Nephron progenitor cell (in vitro differentiated cells): Measurements from ENCODE around the gene PPP1CB.

Experiments used
- DNase-seq: peaks from one replicate; pipeline ENCODE4 v3.0.0; 2021
- H3K27ac Mint-ChIP-seq: 2 replicates; pipeline ENCODE4 v1.8.0; 2021; ENCODE audit warnings: mild to moderate bottlenecking, moderate library complexity, mixed read lengths
- H3K27me3 Mint-ChIP-seq: 2 replicates; pipeline ENCODE4 v1.8.0; 2021; ENCODE audit warnings: mild to moderate bottlenecking, low read depth, mixed read lengths; ENCODE audit not compliant: poor library complexity
- H3K36me3 Mint-ChIP-seq: 2 replicates; pipeline ENCODE4 v1.8.0; 2021; ENCODE audit warnings: low read depth, mixed read lengths
- H3K4me1 Mint-ChIP-seq: 2 replicates; pipeline ENCODE4 v1.8.0; 2021; ENCODE audit warnings: mixed read lengths
- H3K4me3 Mint-ChIP-seq: 2 replicates; pipeline ENCODE4 v1.8.0; 2021; ENCODE audit warnings: mild to moderate bottlenecking, moderate library complexity, mixed read lengths
- H3K9me3 Mint-ChIP-seq: 2 replicates; pipeline ENCODE4 v1.8.0; 2021; ENCODE audit warnings: mild to moderate bottlenecking, moderate library complexity, mixed read lengths
- CTCF ChIP-seq: fragments of 200-600 bp; sonication (generic); IDR thresholded peaks from 2 replicates; pipeline ENCODE4 v1.5.0; 2021; ENCODE audit warnings: antibody characterized with exemption

PPP1CB gene

DNA sequence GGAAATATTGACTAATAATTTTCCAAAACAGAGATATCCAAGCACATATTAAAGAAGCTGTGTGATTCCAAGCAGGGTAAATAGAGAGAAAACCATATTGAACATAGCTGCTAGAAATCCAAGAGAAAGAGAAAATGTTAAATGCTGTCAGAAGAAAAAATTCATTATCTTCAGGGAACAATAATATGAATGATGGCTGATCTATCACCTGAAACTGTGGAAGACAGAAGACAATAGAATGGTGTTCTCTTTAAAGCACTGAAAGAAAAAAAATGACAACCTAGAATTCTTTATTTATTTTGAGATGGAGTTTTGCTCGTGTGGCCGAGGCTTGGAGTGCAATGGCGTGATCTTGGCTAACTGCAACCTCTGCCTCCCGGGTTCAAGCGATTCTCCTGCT, 17.3 kb downstream of the PPP1CB start:
- Mint-ChIP-seq H3K36me3 (peaks cover 78% of the 10 kb centered on the region), H3K27me3 (no peaks in the 10 kb centered on the region), H3K27ac (no peak overlapping the region), H3K9me3 (peaks cover 58% of the 10 kb centered on the region), H3K4me1 (peaks cover 4% of the 10 kb centered on the region), H3K4me3 (no peak overlapping the region)
- DNase-seq: no peak
- no peak for TF ChIP-seq CTCF

- no peak for TF ChIP-seq CTCF
- Mint-ChIP-seq H3K36me3 (peaks cover 69% of the 10 kb centered on the region), H3K4me1 (peaks cover 11% of the 10 kb centered on the region), H3K9me3 (peaks cover 32% of the 10 kb centered on the region), H3K27me3 (no peaks in the 10 kb centered on the region), H3K4me3 (no peak overlapping the region), H3K27ac (no peak overlapping the region)
- DNase-seq: no peak
These were observed 20.7 kb downstream of the PPP1CB start for GRCh38 chr2:28772351-28772750.

GRCh38 chr2:28776471-28776870, 24.8 kb downstream of the PPP1CB start:
- Mint-ChIP-seq H3K9me3 (no peaks in the 10 kb centered on the region), H3K4me1 (peaks cover 12% of the 10 kb centered on the region), H3K4me3 (no peak overlapping the region), H3K36me3 (peaks cover 53% of the 10 kb centered on the region), H3K27ac (peak overlapping the region; percentile 92), H3K27me3 (no peaks in the 10 kb centered on the region)
- no peak for TF ChIP-seq CTCF
- DNase-seq: no peak

GRCh38 chr2:28778392-28778791, 26.8 kb downstream of the PPP1CB start:
- H3K27me3 Mint-ChIP-seq: no peaks in the 10 kb centered on the region
- peaks cover 12% of the 10 kb centered on the region for H3K4me1 Mint-ChIP-seq
- peaks cover 64% of the 10 kb centered on the region for H3K36me3 Mint-ChIP-seq
- H3K9me3 Mint-ChIP-seq: no peaks in the 10 kb centered on the region
- DNase-seq: no peak
- no peak for TF ChIP-seq CTCF
- no peak overlapping the region for H3K4me3 Mint-ChIP-seq
- H3K27ac Mint-ChIP-seq: peak overlapping the region; percentile 51

DNA sequence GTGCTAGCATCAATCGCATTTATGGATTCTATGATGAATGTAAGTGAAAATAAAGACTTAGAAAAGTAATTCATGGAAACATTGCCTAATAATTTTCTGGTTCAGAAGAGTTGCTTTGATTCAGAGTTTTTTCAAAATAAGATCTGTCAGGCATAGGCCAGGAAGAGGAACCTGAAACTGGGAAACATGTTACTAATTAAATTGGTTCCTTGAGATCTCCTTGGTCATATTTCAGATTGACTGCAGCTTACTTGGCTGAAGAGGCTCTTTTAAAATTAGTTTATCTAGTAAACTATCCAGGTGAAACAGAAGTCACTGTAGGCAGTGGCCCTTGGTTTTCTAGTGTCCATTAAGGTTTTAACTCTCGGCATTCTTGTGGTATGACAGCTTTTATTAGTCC, 27.4 kb downstream of the PPP1CB start:
- no peak for DNase-seq
- no peak overlapping the region for H3K4me3 Mint-ChIP-seq
- H3K4me1 Mint-ChIP-seq: peaks cover 12% of the 10 kb centered on the region
- no peak for TF ChIP-seq CTCF
- H3K27ac Mint-ChIP-seq: no peak overlapping the region
- H3K27me3 Mint-ChIP-seq: no peaks in the 10 kb centered on the region
- no peaks in the 10 kb centered on the region for H3K9me3 Mint-ChIP-seq
- H3K36me3 Mint-ChIP-seq: peaks cover 64% of the 10 kb centered on the region

GRCh38 chr2:28780496-28780895, 28.9 kb downstream of the PPP1CB start:
- no peak for DNase-seq
- no peak overlapping the region for H3K4me3 Mint-ChIP-seq
- peaks cover 10% of the 10 kb centered on the region for H3K4me1 Mint-ChIP-seq
- peaks cover 65% of the 10 kb centered on the region for H3K36me3 Mint-ChIP-seq
- no peak for TF ChIP-seq CTCF
- H3K27me3 Mint-ChIP-seq: no peaks in the 10 kb centered on the region
- no peak overlapping the region for H3K27ac Mint-ChIP-seq
- H3K9me3 Mint-ChIP-seq: no peaks in the 10 kb centered on the region
